ENCODE results near the gene CRNKL1.
A peak's percentile ranks its signal among the peaks of the same experiment; 100 is the strongest.

CRNKL1 gene

GRCh38 chr20:20019123-20019522, 33.1 kb downstream of the CRNKL1 start:
- Histone ChIP-seq H3K9me2 (replicated peaks; ENCODE audit: insufficient read depth, low read length) (no peaks in the 10 kb centered on the region), H4K20me1 (ENCODE audit: low read depth, low read length) (peaks cover 6% of the 10 kb centered on the region; the same call in 1 of the 2 replicates), H3F3A (ENCODE audit: insufficient read depth) (peaks cover 6% of the 10 kb centered on the region; the same call in 1 of the 2 replicates), H3K36me3 (ENCODE audit: low read length) (no peaks in the 10 kb centered on the region), H3K4me2 (ENCODE audit: low read depth, low read length, poor library complexity, severe bottlenecking) (no peak overlapping the region), H3K9ac (ENCODE audit: low read length) (no peak overlapping the region), H2AFZ (ENCODE audit: low read depth, low read length, severe bottlenecking) (no peak overlapping the region), H3K79me2 (ENCODE audit: insufficient read depth, low read length) (peaks cover 65% of the 10 kb centered on the region), H3K9me3 (ENCODE audit: insufficient read depth, low read length) (no peaks in the 10 kb centered on the region), H3K27ac (ENCODE audit: low read depth, low read length) (no peak overlapping the region), H3K4me3 (ENCODE audit: insufficient read depth, low read length, poor library complexity, severe bottlenecking) (no peak overlapping the region), H3K27me3 (ENCODE audit: low read length) (no peaks in the 10 kb centered on the region)
- no peak for TF ChIP-seq EZH2phosphoT487 (conservative IDR thresholded peaks at IDR 0.05; ENCODE audit: low read length)
- TF ChIP-seq CTCF (IDR thresholded peaks at IDR 0.05; ENCODE audit: insufficient read depth, low read length, poor library complexity, severe bottlenecking) = no peak

GRCh38 chr20:20018366-20018765, 33.9 kb downstream of the CRNKL1 start:
- Histone ChIP-seq H3K9me2 (replicated peaks; ENCODE audit: insufficient read depth, low read length) (no peaks in the 10 kb centered on the region), H3F3A (ENCODE audit: insufficient read depth) (peaks cover 6% of the 10 kb centered on the region; the same call in 1 of the 2 replicates), H3K27ac (ENCODE audit: low read depth, low read length) (no peak overlapping the region), H3K79me2 (ENCODE audit: insufficient read depth, low read length) (peaks cover 58% of the 10 kb centered on the region), H3K4me2 (ENCODE audit: low read depth, low read length, poor library complexity, severe bottlenecking) (peak overlapping the region; percentile 83), H2AFZ (ENCODE audit: low read depth, low read length, severe bottlenecking) (no peak overlapping the region), H3K4me3 (ENCODE audit: insufficient read depth, low read length, poor library complexity, severe bottlenecking) (peak overlapping the region; percentile 76), H3K9ac (ENCODE audit: low read length) (peak overlapping the region; percentile 87), H4K20me1 (ENCODE audit: low read depth, low read length) (peaks cover 6% of the 10 kb centered on the region; the same call in 1 of the 2 replicates), H3K9me3 (ENCODE audit: insufficient read depth, low read length) (no peaks in the 10 kb centered on the region), H3K36me3 (ENCODE audit: low read length) (no peaks in the 10 kb centered on the region), H3K27me3 (ENCODE audit: low read length) (no peaks in the 10 kb centered on the region)
- TF ChIP-seq CTCF (IDR thresholded peaks at IDR 0.05; ENCODE audit: insufficient read depth, low read length, poor library complexity, severe bottlenecking) = no peak
- TF ChIP-seq EZH2phosphoT487 (conservative IDR thresholded peaks at IDR 0.05; ENCODE audit: low read length) = no peak

- Histone ChIP-seq H3K27ac (ENCODE audit: low read depth, low read length) (no peak overlapping the region), H4K20me1 (ENCODE audit: low read depth, low read length) (peaks cover 6% of the 10 kb centered on the region; the same call in 1 of the 2 replicates), H3F3A (ENCODE audit: insufficient read depth) (peaks cover 6% of the 10 kb centered on the region; the same call in 1 of the 2 replicates), H3K27me3 (ENCODE audit: low read length) (no peaks in the 10 kb centered on the region), H3K9ac (ENCODE audit: low read length) (peak overlapping the region; percentile 87), H3K36me3 (ENCODE audit: low read length) (no peaks in the 10 kb centered on the region), H2AFZ (ENCODE audit: low read depth, low read length, severe bottlenecking) (peak overlapping the region; percentile 95), H3K4me3 (ENCODE audit: insufficient read depth, low read length, poor library complexity, severe bottlenecking) (peak overlapping the region; percentile 76), H3K9me2 (replicated peaks; ENCODE audit: insufficient read depth, low read length) (no peaks in the 10 kb centered on the region), H3K4me2 (ENCODE audit: low read depth, low read length, poor library complexity, severe bottlenecking) (peak overlapping the region; percentile 83), H3K9me3 (ENCODE audit: insufficient read depth, low read length) (no peaks in the 10 kb centered on the region), H3K79me2 (ENCODE audit: insufficient read depth, low read length) (peaks cover 54% of the 10 kb centered on the region)
- TF ChIP-seq EZH2phosphoT487 (conservative IDR thresholded peaks at IDR 0.05; ENCODE audit: low read length) (no peak), CTCF (IDR thresholded peaks at IDR 0.05; ENCODE audit: insufficient read depth, low read length, poor library complexity, severe bottlenecking) (no peak)
Measured at GRCh38 chr20:20017844-20018185, 34.5 kb downstream of the CRNKL1 start.
